IMR-90 (cell line): ENCODE results near the gene NLRC5. TPM values are rescaled to one million over a fixed set of nuclear protein-coding genes. Genes with fewer than 3 reads are reported as not detected.

ENCODE experiments used
- ATAC-seq: fragments of 200-7000 bp; cut with Tn5 transposase; 2 replicates; pipeline ENCODE4 v1.9.1; 2020; ENCODE audit warnings: low read depth, mild to moderate bottlenecking, moderate library complexity
- BruUV-seq: library from RNA; stranded (reverse); fragments of 400-500 nt; replicated peaks from 2 replicates; lab custom pipeline; 2021; lab: Mats Ljungman, UMichigan
- CTCF ChIA-PET: fragments of 300-600 bp; formaldehyde crosslinking; extraction: SDS; loops from one replicate; lab custom pipeline; 2021; ENCODE audit warnings: antibody characterized with exemption; lab: Yijun Ruan, JAX
- POLR2A ChIA-PET: fragments of 300-600 bp; sonication (Branson Sonifier 250); formaldehyde crosslinking; loops from one replicate; lab custom pipeline; 2022; ENCODE audit warnings: antibody characterized with exemption; ENCODE audit not compliant: unreplicated experiment; lab: Charles Lee
- DNase-seq: peaks from one replicate; pipeline ENCODE4 v3.0.0; 2013
- H2AFZ ChIP-seq: replicated peaks from 2 replicates; pipeline ENCODE3; 2013; ENCODE audit warnings: low read length, mild to moderate bottlenecking; ENCODE audit not compliant: poor library complexity
- H2AK5ac ChIP-seq: 2 replicates; pipeline ENCODE4 v1.6.1; 2013; ENCODE audit warnings: low read depth, low read length, inconsistent platforms
- H2AK9ac ChIP-seq: replicated peaks from 2 replicates; pipeline ENCODE3; 2013; ENCODE audit warnings: mild to moderate bottlenecking, low read depth, low read length, moderate library complexity; ENCODE audit not compliant: poor library complexity
- H2BK120ac ChIP-seq: 2 replicates; pipeline ENCODE4 v1.6.1; 2013; ENCODE audit warnings: low read depth, low read length, inconsistent platforms
- H2BK15ac ChIP-seq: 3 replicates; pipeline ENCODE4 v1.6.1; 2013; ENCODE audit warnings: low read depth, low read length, inconsistent platforms
- H2BK20ac ChIP-seq: 2 replicates; pipeline ENCODE4 v1.6.1; 2013; ENCODE audit warnings: low read depth, mild to moderate bottlenecking, inconsistent platforms, low read length, moderate library complexity
- H2BK5ac ChIP-seq: 2 replicates; pipeline ENCODE4 v1.6.1; 2013; ENCODE audit warnings: mild to moderate bottlenecking, low read depth, low read length, inconsistent platforms; ENCODE audit not compliant: poor library complexity, severe bottlenecking
- H3K14ac ChIP-seq: replicated peaks from 2 replicates; pipeline ENCODE4 v1.6.1; 2013; ENCODE audit warnings: low read depth, low read length, inconsistent platforms
- H3K18ac ChIP-seq: 2 replicates; pipeline ENCODE4 v1.6.1; 2013; ENCODE audit warnings: low read depth, low read length, control low read depth
- H3K23ac ChIP-seq: 2 replicates; pipeline ENCODE4 v1.6.1; 2013; ENCODE audit warnings: low read depth, low read length, inconsistent platforms
- H3K27ac ChIP-seq: 2 replicates; pipeline ENCODE4 v1.5.1; 2013; ENCODE audit warnings: mild to moderate bottlenecking, control low read depth, low read length; ENCODE audit not compliant: insufficient read depth
- H3K27me3 ChIP-seq: 2 replicates; pipeline ENCODE4 v1.6.1; 2013; ENCODE audit warnings: low read length; ENCODE audit not compliant: control insufficient read depth, insufficient read depth
- H3K36me3 ChIP-seq: 2 replicates; pipeline ENCODE4 v1.6.1; 2013; ENCODE audit warnings: low read length, mixed read lengths; ENCODE audit not compliant: control insufficient read depth, insufficient read depth
- H3K4ac ChIP-seq: 2 replicates; pipeline ENCODE4 v1.6.1; 2013; ENCODE audit warnings: low read depth, low read length, inconsistent platforms
- H3K4me1 ChIP-seq: 2 replicates; pipeline ENCODE4 v1.6.1; 2013; ENCODE audit warnings: low read length, mixed read lengths; ENCODE audit not compliant: control insufficient read depth, insufficient read depth
- H3K4me2 ChIP-seq: 2 replicates; pipeline ENCODE4 v1.6.1; 2013; ENCODE audit warnings: low read depth, mild to moderate bottlenecking, control low read depth, low read length, moderate library complexity
- H3K4me3 ChIP-seq: 2 replicates; pipeline ENCODE4 v1.5.1; 2013; ENCODE audit warnings: low read depth, mild to moderate bottlenecking, control low read depth, low read length, moderate library complexity; ENCODE audit not compliant: insufficient read depth
- H3K56ac ChIP-seq: 2 replicates; pipeline ENCODE4 v1.6.1; 2013; ENCODE audit warnings: low read length, inconsistent platforms; ENCODE audit not compliant: insufficient read depth; ENCODE audit errors: extremely low read depth
- H3K79me1 ChIP-seq, 2 experiments: 2 replicates each; pipeline ENCODE4 v1.6.1; 2013; ENCODE audit warnings: low read length in 2 of 2, inconsistent platforms in 1 of 2, low read depth in 1 of 2
- H3K9ac ChIP-seq: 2 replicates; pipeline ENCODE4 v1.6.1; 2013; ENCODE audit warnings: low read depth, low read length, control low read depth
- H3K9me1 ChIP-seq: 2 replicates; pipeline ENCODE4 v1.6.1; 2013; ENCODE audit warnings: low read length, inconsistent platforms; ENCODE audit not compliant: insufficient read depth
- H3K9me3 ChIP-seq: 2 replicates; pipeline ENCODE4 v1.6.1; 2013; ENCODE audit warnings: low read length; ENCODE audit not compliant: control insufficient read depth, insufficient read depth
- H4K20me1 ChIP-seq: 2 replicates; pipeline ENCODE4 v1.6.1; 2013; ENCODE audit warnings: low read length, inconsistent platforms; ENCODE audit not compliant: insufficient read depth
- H4K5ac ChIP-seq: 2 replicates; pipeline ENCODE4 v1.6.1; 2013; ENCODE audit warnings: mild to moderate bottlenecking, low read depth, low read length, control low read depth
- H4K8ac ChIP-seq, 2 experiments: 2 replicates each; pipeline ENCODE4 v1.6.1; 2013; ENCODE audit warnings: low read depth in 2 of 2, low read length in 2 of 2, control low read depth in 1 of 2, inconsistent platforms in 1 of 2
- H4K91ac ChIP-seq: 2 replicates; pipeline ENCODE4 v1.6.1; 2013; ENCODE audit warnings: low read depth, low read length, inconsistent platforms; ENCODE audit not compliant: insufficient read depth
- BHLHE40 ChIP-seq: fragments of 150-350 bp; IDR thresholded peaks from 2 replicates; pipeline ENCODE4 v1.6.1; 2016; ENCODE audit warnings: mild to moderate bottlenecking, low read depth, low read length
- CEBPB ChIP-seq: IDR thresholded peaks from 2 replicates; pipeline ENCODE4 v1.6.1; 2012; ENCODE audit warnings: low read depth, low read length, improper control_type of control experiment
- CHD1 ChIP-seq: IDR thresholded peaks from 2 replicates; pipeline ENCODE4 v1.6.1; 2012; ENCODE audit warnings: low read depth, low read length, improper control_type of control experiment
- CTCF ChIP-seq: conservative IDR thresholded peaks from 2 replicates; pipeline ENCODE4 v1.5.1; 2012; ENCODE audit warnings: mild to moderate bottlenecking, low read depth, low read length, improper control_type of control experiment
- FOS ChIP-seq: fragments of 150-350 bp; IDR thresholded peaks from 2 replicates; pipeline ENCODE4 v1.6.1; 2016; ENCODE audit warnings: low read depth, low read length
- MAFK ChIP-seq: IDR thresholded peaks from 2 replicates; pipeline ENCODE4 v1.6.1; 2012; ENCODE audit warnings: low read depth, low read length, improper control_type of control experiment
- MAZ ChIP-seq: IDR thresholded peaks from 2 replicates; pipeline ENCODE4 v1.6.1; 2012; ENCODE audit warnings: low read depth, mild to moderate bottlenecking, low read length, improper control_type of control experiment, moderate library complexity, borderline replicate concordance
- MXI1 ChIP-seq: IDR thresholded peaks from 2 replicates; pipeline ENCODE4 v1.6.1; 2012; ENCODE audit warnings: low read depth, mild to moderate bottlenecking, low read length, moderate library complexity, borderline replicate concordance
- NFE2L2 ChIP-seq: fragments of 150-350 bp; IDR thresholded peaks from 2 replicates; pipeline ENCODE4 v1.6.1; 2016; ENCODE audit warnings: low read depth, mild to moderate bottlenecking, low read length
- POLR2A ChIP-seq: IDR thresholded peaks from 2 replicates; pipeline ENCODE4 v1.6.1; 2012; ENCODE audit warnings: mild to moderate bottlenecking, low read depth, low read length
- RAD21 ChIP-seq: IDR thresholded peaks from 2 replicates; pipeline ENCODE4 v1.6.1; 2012; ENCODE audit warnings: low read length, improper control_type of control experiment
- RCOR1 ChIP-seq: IDR thresholded peaks from 2 replicates; pipeline ENCODE4 v1.6.1; 2012; ENCODE audit warnings: mild to moderate bottlenecking, low read length, improper control_type of control experiment; ENCODE audit not compliant: insufficient replicate concordance
- RFX5 ChIP-seq: IDR thresholded peaks from 2 replicates; pipeline ENCODE4 v1.8.0; 2012; ENCODE audit warnings: low read depth, mild to moderate bottlenecking, low read length, moderate library complexity
- SMC3 ChIP-seq: fragments of 150-350 bp; IDR thresholded peaks from 2 replicates; pipeline ENCODE4 v1.6.1; 2016; ENCODE audit warnings: low read depth, mild to moderate bottlenecking, antibody characterized with exemption, low read length, moderate library complexity
- WGBS, 2 experiments: methylation state at CpG; one replicate each; pipeline versions ENCODE4 v1.1.5 to v1.1.7; 2013; ENCODE audit warnings: missing lambda C conversion rate in 2 of 2; ENCODE audit not compliant: insufficient read length in 1 of 2; ENCODE audit errors: extremely low coverage in 2 of 2; 5-methylcytosine and 5-hydroxymethylcytosine counted together
- dilution Hi-C: fragments of 300-500 bp; cut with HindIII; formaldehyde crosslinking; loops from one replicate; pipeline ENCODE4 v1.14.3; 2018; ENCODE audit warnings: low sequenced_read_pairs; ENCODE audit not compliant: unreplicated experiment
- in situ Hi-C: fragments of 300-500 bp; cut with MboI; formaldehyde crosslinking; loops from 3 replicates; pipeline ENCODE4 v1.14.3; 2019; ENCODE audit warnings: low sequenced_read_pairs, inconsistent platforms, mixed read lengths
- intact Hi-C: fragments of 100-400 bp; cut with micrococcal nuclease; formaldehyde crosslinking; loops from 2 replicates; pipeline ENCODE4 v1.10.0; 2022
- polyA plus RNA-seq, 3 experiments: library from polyadenylated mRNA; depleted of rRNA; stranded (reverse); fragments of >200 nt; gene quantifications; 2 replicates each; pipeline ENCODE4 v1.2.3, GENCODE V29; 2012; ENCODE audit warnings: low replicate concordance in 1 of 3
- total RNA-seq: library from RNA; depleted of rRNA; stranded (reverse); fragments of >200 nt; gene quantifications from 2 replicates; pipeline ENCODE4 v1.2.3, GENCODE V29; 2012
- TF ChIP-seq, protein P1 (sequence below): fragments of 150-350 bp; IDR thresholded peaks from 2 replicates; pipeline ENCODE4 v1.6.1; 2016; ENCODE audit warnings: low read depth, mild to moderate bottlenecking, low read length, moderate library complexity, borderline replicate concordance
- TF ChIP-seq, protein P2 (sequence below): fragments of 150-350 bp; IDR thresholded peaks from 2 replicates; pipeline ENCODE4 v1.6.1; 2017; ENCODE audit warnings: mild to moderate bottlenecking, antibody characterized with exemption, low read length, low read depth

NLRC5 gene
- total and polyA plus RNA-seq, 2 of the 4 experiments (the other 2 are of a cell fraction): 9.1 to 14.9 TPM

DNA sequence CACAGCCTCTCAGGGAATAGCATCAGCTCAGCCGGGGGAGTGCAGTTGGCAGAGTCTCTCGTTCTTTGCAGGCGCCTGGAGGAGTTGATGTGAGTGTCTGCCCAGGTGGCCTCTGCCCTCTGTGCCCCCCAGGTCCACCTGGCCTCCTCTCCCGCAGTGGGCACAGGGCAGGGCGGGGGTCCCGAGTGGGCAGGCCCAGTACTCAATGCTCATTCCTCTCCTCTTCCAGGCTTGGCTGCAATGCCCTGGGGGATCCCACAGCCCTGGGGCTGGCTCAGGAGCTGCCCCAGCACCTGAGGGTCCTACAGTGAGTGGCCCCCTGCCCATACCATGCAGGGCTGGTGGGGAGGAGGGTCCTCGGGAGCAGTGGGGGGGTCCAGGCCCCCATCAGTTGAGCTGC, 88.4 kb downstream of the NLRC5 start:
- TF ChIP-seq NFE2L2 (no peak), CHD1 (no peak), MAFK (no peak), RAD21 (no peak), FOS (no peak), MXI1 (no peak), SMC3 (no peak), RFX5 (no peak), CTCF (no peak), BHLHE40 (no peak), POLR2A (no peak), MAZ (no peak), CEBPB (no peak), RCOR1 (no peak)
- TF ChIP-seq, protein P1, sequence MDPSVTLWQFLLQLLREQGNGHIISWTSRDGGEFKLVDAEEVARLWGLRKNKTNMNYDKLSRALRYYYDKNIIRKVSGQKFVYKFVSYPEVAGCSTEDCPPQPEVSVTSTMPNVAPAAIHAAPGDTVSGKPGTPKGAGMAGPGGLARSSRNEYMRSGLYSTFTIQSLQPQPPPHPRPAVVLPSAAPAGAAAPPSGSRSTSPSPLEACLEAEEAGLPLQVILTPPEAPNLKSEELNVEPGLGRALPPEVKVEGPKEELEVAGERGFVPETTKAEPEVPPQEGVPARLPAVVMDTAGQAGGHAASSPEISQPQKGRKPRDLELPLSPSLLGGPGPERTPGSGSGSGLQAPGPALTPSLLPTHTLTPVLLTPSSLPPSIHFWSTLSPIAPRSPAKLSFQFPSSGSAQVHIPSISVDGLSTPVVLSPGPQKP: no peak
- TF ChIP-seq, protein P2, sequence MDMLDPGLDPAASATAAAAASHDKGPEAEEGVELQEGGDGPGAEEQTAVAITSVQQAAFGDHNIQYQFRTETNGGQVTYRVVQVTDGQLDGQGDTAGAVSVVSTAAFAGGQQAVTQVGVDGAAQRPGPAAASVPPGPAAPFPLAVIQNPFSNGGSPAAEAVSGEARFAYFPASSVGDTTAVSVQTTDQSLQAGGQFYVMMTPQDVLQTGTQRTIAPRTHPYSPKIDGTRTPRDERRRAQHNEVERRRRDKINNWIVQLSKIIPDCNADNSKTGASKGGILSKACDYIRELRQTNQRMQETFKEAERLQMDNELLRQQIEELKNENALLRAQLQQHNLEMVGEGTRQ: no peak
- Histone ChIP-seq H4K5ac (no peak overlapping the region), H4K20me1 (no peaks in the 10 kb centered on the region), H2BK20ac (no peak overlapping the region), H2BK5ac (no peak overlapping the region), H3K36me3 (peaks cover 4% of the 10 kb centered on the region), H3K4me1 (no peaks in the 10 kb centered on the region), H3K4ac (no peak overlapping the region), H4K8ac (no peak overlapping the region), H3K27ac (no peak overlapping the region), H3K27me3 (no peaks in the 10 kb centered on the region), H2AK5ac (no peak overlapping the region), H3K9ac (no peak overlapping the region), H2AFZ (no peak overlapping the region), H3K9me3 (no peaks in the 10 kb centered on the region), H3K4me3 (no peak overlapping the region), H3K18ac (no peak overlapping the region), H2BK15ac (no peak overlapping the region), H3K14ac (no peak overlapping the region), H3K4me2 (no peak overlapping the region), H2BK120ac (no peak overlapping the region), H3K23ac (no peak overlapping the region), H3K79me1 (no peaks in the 10 kb centered on the region), H2AK9ac (no peak overlapping the region), H3K9me1 (no peaks in the 10 kb centered on the region; the same call in 1 of the 2 replicates), H3K56ac (no peak overlapping the region), H4K91ac (no peak overlapping the region)
- POLR2A ChIA-PET: no interaction called here
- DNase-seq: no peak
- WGBS, 2 experiments: 40% methylated on average over 1 of the region's 7 CpGs; no CpG with 5 or more reads in 1 of the 2 experiments
- CTCF ChIA-PET: no interaction called here
- in situ Hi-C loops (no loop called here), intact Hi-C loops (no loop called here), dilution Hi-C loops (no loop called here)
- ATAC-seq: no peak
- no TSS peak for BruUV-seq
